K562 (cell line): ENCODE results near the gene SHB. TPM values are rescaled to one million over a fixed set of nuclear protein-coding genes. Genes with fewer than 3 reads are reported as not detected.

Source experiments
- ATAC-seq: fragments of 200-7000 bp; cut with Tn5 transposase; 3 replicates; pipeline ENCODE4 v1.9.1; 2020; ENCODE audit warnings: moderate library complexity
- BruUV-seq: library from RNA; stranded (reverse); fragments of 400-500 nt; replicated peaks from 2 replicates; lab custom pipeline; 2021; lab: Mats Ljungman, UMichigan
- CTCF ChIA-PET: fragments of 300-600 bp; formaldehyde crosslinking; extraction: SDS; loops from one replicate; lab custom pipeline; 2021; ENCODE audit warnings: low intra/inter-chr PET ratio; lab: Yijun Ruan, JAX
- POLR2A ChIA-PET: fragments of 300-600, 350-650 bp; sonication (Branson Sonifier 250); formaldehyde crosslinking; extraction: SDS; loops from one replicate; lab custom pipeline; 2021; ENCODE audit warnings: antibody characterized with exemption, inconsistent platforms; lab: Yijun Ruan, JAX
- DNase-seq, 4 experiments: peaks; one replicate each; pipeline versions ENCODE4 v3.0.0 to v3.0.0-alpha.2; 2011 to 2018; ENCODE audit warnings: low spot score in 3 of 4, mixed read lengths in 3 of 4; ENCODE audit errors: extremely low read depth in 1 of 4
- FAIRE-seq: peaks from 2 replicates; lab custom pipeline; 2011; peaks lifted over from hg19 to GRCh38; lab: Jason Lieb, UNC
- H2AFZ ChIP-seq: 2 replicates; pipeline ENCODE4 v1.6.0; 2011; ENCODE audit warnings: low read depth, low read length, control low read depth, inconsistent platforms
- H3K27ac ChIP-seq: fragments of 200-600 bp; 3 replicates; pipeline ENCODE4 v1.8.0; 2011; ENCODE audit warnings: low read depth, mild to moderate bottlenecking, control low read depth, inconsistent platforms, low read length, moderate library complexity, mixed read lengths; ENCODE audit errors: extremely low read depth
- H3K27me3 ChIP-seq, 2 experiments: fragments of 300-600 bp in 1 of 2; 2 replicates in 1 of 2; 3 replicates in 1 of 2; pipeline versions ENCODE4 v1.6.0 to v1.8.0; 2011; ENCODE audit warnings: inconsistent platforms in 2 of 2, low read length in 2 of 2, mild to moderate bottlenecking in 1 of 2, mixed read lengths in 1 of 2, moderate library complexity in 1 of 2; ENCODE audit not compliant: control insufficient read depth in 2 of 2, insufficient read depth in 2 of 2
- H3K36me3 ChIP-seq: fragments of 300-600 bp; 3 replicates; pipeline ENCODE4 v1.8.0; 2011; ENCODE audit warnings: mild to moderate bottlenecking, low read length, inconsistent platforms; ENCODE audit not compliant: control insufficient read depth, insufficient read depth
- H3K4me1 ChIP-seq, 2 experiments: fragments of 200-600 bp in 1 of 2; replicated peaks in 1 of 2; 2 replicates in 1 of 2; 3 replicates in 1 of 2; pipeline versions ENCODE4 v1.5.1 to v1.8.0; 2011; ENCODE audit warnings: inconsistent platforms in 2 of 2, low read length in 2 of 2, mild to moderate bottlenecking in 1 of 2, mixed read lengths in 1 of 2, moderate library complexity in 1 of 2; ENCODE audit not compliant: control insufficient read depth in 2 of 2, insufficient read depth in 2 of 2
- H3K4me2 ChIP-seq: 2 replicates; pipeline ENCODE4 v1.6.1; 2011; ENCODE audit warnings: low read length, control low read depth, inconsistent platforms, mixed read lengths; ENCODE audit not compliant: insufficient read depth
- H3K4me3 ChIP-seq: fragments of 200-600 bp; sonication (generic), shearing (Covaris generic); 2 replicates; pipeline ENCODE4 v1.5.1; 2016; ENCODE audit warnings: control low read depth, inconsistent platforms
- H3K79me2 ChIP-seq: fragments of 200-600 bp; 3 replicates; pipeline ENCODE4 v1.8.0; 2011; ENCODE audit warnings: low read length, inconsistent platforms; ENCODE audit not compliant: control insufficient read depth, insufficient read depth
- H3K9ac ChIP-seq, 2 experiments: 2 replicates each; pipeline versions ENCODE4 v1.6.0 to v1.6.1; 2011; ENCODE audit warnings: low read depth in 2 of 2, low read length in 2 of 2, control low read depth in 1 of 2, inconsistent platforms in 1 of 2, mild to moderate bottlenecking in 1 of 2, mixed read lengths in 1 of 2; ENCODE audit not compliant: insufficient read depth in 1 of 2
- H3K9me1 ChIP-seq: one replicate; pipeline ENCODE4 v1.6.0; 2011; ENCODE audit warnings: inconsistent platforms, mild to moderate bottlenecking, low read length, moderate library complexity; ENCODE audit not compliant: control insufficient read depth, insufficient read depth
- H3K9me3 ChIP-seq: replicated peaks from 2 replicates; pipeline ENCODE4 v1.5.1; 2011; ENCODE audit warnings: low read depth, low read length, inconsistent platforms; ENCODE audit not compliant: control insufficient read depth, insufficient read depth
- H4K20me1 ChIP-seq: replicated peaks from 2 replicates; pipeline ENCODE4 v1.6.1; 2011; ENCODE audit warnings: low read length, inconsistent platforms, mixed read lengths; ENCODE audit not compliant: control insufficient read depth, insufficient read depth
- KHSRP ChIP-seq: fragments of 450-650 bp; IDR thresholded peaks from 2 replicates; pipeline ENCODE4 v1.6.1; 2017
- POLR2G ChIP-seq: fragments of 200-400 bp; formaldehyde crosslinking; IDR thresholded peaks from 2 replicates; pipeline ENCODE4 v1.6.1; 2017; ENCODE audit warnings: low read depth, mild to moderate bottlenecking, antibody characterized with exemption, low read length, moderate library complexity
- WGBS: fragments of 100-300 bp; shearing (Covaris generic); methylation state at CpG from one replicate; pipeline ENCODE4 v1.1.6; 2016; ENCODE audit warnings: low coverage, mixed read lengths; ENCODE audit not compliant: insufficient coverage; ENCODE audit errors: missing lambda C conversion rate; 5-methylcytosine and 5-hydroxymethylcytosine counted together
- in situ Hi-C: fragments of 300-500 bp; cut with MboI; formaldehyde crosslinking; loops from 4 replicates; pipeline ENCODE4 v1.15.0; 2018; ENCODE audit warnings: inconsistent platforms, mixed read lengths
- intact Hi-C: fragments of 100-400 bp; cut with micrococcal nuclease; formaldehyde crosslinking; loops from 2 replicates; pipeline ENCODE4 v1.14.2; 2022
- polyA plus RNA-seq, 8 experiments: library from polyadenylated mRNA; depleted of rRNA in 4 of 8; stranded (reverse) in 5 of 8; unstranded in 3 of 8; fragments of >200 nt; fragmentation: Nextera tagmentation in 2 of 8; fragmentation: Illumina TruSeq in 1 of 8; extraction: Ambion mirVana in 2 of 8; extraction: Trizol in 1 of 8; gene quantifications; 2 replicates each; pipeline versions ENCODE4 v1.2.1 to v1.2.3, GENCODE V29; 2011 to 2014; ENCODE audit warnings: inconsistent platforms in 1 of 8, missing spikeins in 1 of 8
- total RNA-seq, 7 experiments: library from RNA; depleted of rRNA in 6 of 7; stranded (reverse); fragments of >200 nt in 6 of 7; fragmentation: Illumina TruSeq in 2 of 7; extraction: Trizol in 2 of 7; gene quantifications; 2 replicates each; pipeline versions ENCODE4 v1.2.1 to v1.2.3, GENCODE V29; 2011 to 2021; ENCODE audit warnings: low replicate concordance in 1 of 7
- TF ChIP-seq, protein P1 (sequence below): sonication (generic); formaldehyde crosslinking; IDR thresholded peaks from 2 replicates; pipeline ENCODE4 v1.8.1; 2023; ENCODE audit warnings: mild to moderate bottlenecking, missing genetic modification reagents
- TF ChIP-seq, protein P2 (sequence below): IDR thresholded peaks from 2 replicates; pipeline ENCODE4 v1.6.1; 2012; ENCODE audit warnings: low read depth, low read length, improper control_type of control experiment, borderline replicate concordance

The SHB gene
- total and polyA plus RNA-seq, 9 of the 15 experiments (the other 6 are each of a cell fraction or from before 2014, with no cell fraction given), result 0.78 to 16.0 (median 5.3) TPM

DNA sequence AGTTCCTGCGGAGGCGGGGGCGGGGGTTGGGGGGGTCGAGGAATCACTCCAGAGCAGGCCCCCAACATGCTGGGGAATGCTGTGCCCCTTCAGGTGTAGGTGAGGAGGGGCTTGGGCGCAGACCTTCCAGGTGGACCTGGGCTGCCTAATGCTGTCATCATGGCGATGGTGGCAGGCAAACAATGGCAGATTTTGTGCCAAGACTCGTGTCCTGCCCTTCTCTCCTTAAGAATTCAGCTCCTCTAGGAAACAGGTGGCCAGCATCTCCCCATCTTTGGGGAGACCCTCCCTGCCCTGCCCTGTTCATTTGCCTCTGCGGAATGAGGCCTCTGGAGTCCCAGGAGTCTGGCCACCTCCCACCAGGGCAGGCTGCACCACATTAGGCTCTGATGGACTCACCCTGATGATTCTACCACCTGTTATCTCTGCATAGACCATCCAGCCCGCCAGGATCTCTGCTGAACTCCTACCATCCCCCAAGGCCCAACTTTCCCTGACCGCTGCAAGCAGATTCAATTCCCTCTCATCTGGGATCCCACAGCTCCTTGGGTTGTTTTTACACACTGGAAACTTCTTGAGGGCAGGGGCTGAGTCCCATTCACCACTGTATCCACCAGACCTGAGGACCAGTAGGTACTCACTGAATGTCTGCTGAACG is 154.2 kb downstream of the SHB start:
- TF ChIP-seq KHSRP, result no peak
- TF ChIP-seq, all 486 proteins: peak for 0
- ATAC-seq (no peak), FAIRE-seq (no peak), DNase-seq (no peak)
- intact Hi-C loops (loop anchor here (5.0 kb wide), 1 partner anchor 172 kb away; no protein-coding TSS in a partner anchor), in situ Hi-C loops (loop anchor here (5.0 kb wide), 2 partner anchors 157 to 247 kb away; no protein-coding TSS in a partner anchor)
- Histone ChIP-seq H3K27me3 (no peaks in the 10 kb centered on the region), H3K79me2 (no peaks in the 10 kb centered on the region), H3K27ac (no peak overlapping the region), H3K4me2 (no peak overlapping the region), H2AFZ (no peak overlapping the region), H4K20me1 (no peaks in the 10 kb centered on the region), H3K9me1 (no peaks in the 10 kb centered on the region), H3K4me1 (peaks cover 0 to 12% of the 10 kb centered on the region in 2 experiments; a peak in 3 of 5 replicates), H3K9ac (no peak overlapping the region), H3K4me3 (no peak overlapping the region), H3K36me3 (peaks cover 8% of the 10 kb centered on the region; the same call in 1 of the 3 replicates), H3K9me3 (no peaks in the 10 kb centered on the region)
- no TSS peak for BruUV-seq
- ChIA-PET CTCF (interaction anchor here (0.5 to 2.5 kb wide), 6 partner anchors 88 to 448 kb away, joined by 4 to 20 read pairs (median 12); partner anchors contain the start of gene SHB), POLR2A (interaction anchor here (1.3 to 1.5 kb wide), 2 partner anchors 9 to 147 kb away, joined by 3 to 6 read pairs; no protein-coding TSS in a partner anchor)
- 52% methylated on average over 7 of the region's 11 CpGs for WGBS

DNA sequence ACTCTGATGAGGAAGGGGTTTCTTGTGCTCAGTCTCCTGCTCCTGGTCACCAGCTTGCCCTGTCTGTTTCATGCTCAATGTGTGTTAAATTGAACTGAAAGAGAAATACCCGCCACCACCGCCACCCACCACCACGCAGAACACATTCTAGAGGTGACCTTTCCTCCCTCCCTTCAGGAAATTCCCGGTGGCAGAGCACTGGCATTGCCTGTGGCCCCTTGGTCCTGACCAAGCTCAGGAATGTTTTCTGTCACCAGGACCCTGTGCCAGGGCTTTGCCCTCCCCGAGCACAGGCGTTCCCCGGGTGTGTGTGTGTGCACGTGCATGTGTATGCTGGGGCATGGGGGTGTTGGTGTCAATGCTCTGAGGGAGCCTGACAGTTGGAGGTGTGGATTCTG is 154.9 kb downstream of the SHB start:
- ATAC-seq (no peak), FAIRE-seq (no peak), DNase-seq (no peak)
- H4K20me1 ChIP-seq, result no peaks in the 10 kb centered on the region
- H3K4me3 ChIP-seq, result no peak overlapping the region
- H3K36me3 ChIP-seq, result peaks cover 4% of the 10 kb centered on the region; the same call in 1 of the 3 replicates
- no peaks in the 10 kb centered on the region for H3K79me2 ChIP-seq
- intact Hi-C loops (loop anchor here (5.0 kb wide), 1 partner anchor 173 kb away; no protein-coding TSS in a partner anchor), in situ Hi-C loops (loop anchor here (5.0 kb wide), 2 partner anchors 158 to 248 kb away; no protein-coding TSS in a partner anchor)
- WGBS, result 88% methylated on average over 8 of the region's 8 CpGs
- POLR2A ChIA-PET, result interaction anchor here (0.6 to 1.5 kb wide), 5 partner anchors 10 to 148 kb away, joined by 3 to 8 read pairs (median 3); no protein-coding TSS in a partner anchor
- no peaks in the 10 kb centered on the region for H3K9me1 ChIP-seq
- H3K9ac ChIP-seq, result no peak overlapping the region; a peak in 1 of 4 replicates
- CTCF ChIA-PET, result interaction anchor here (0.8 to 2.5 kb wide), 8 partner anchors 155 to 487 kb away, joined by 3 to 20 read pairs (median 10); partner anchors contain the start of gene SHB
- no peak overlapping the region for H3K27ac ChIP-seq
- TF ChIP-seq, protein P1, sequence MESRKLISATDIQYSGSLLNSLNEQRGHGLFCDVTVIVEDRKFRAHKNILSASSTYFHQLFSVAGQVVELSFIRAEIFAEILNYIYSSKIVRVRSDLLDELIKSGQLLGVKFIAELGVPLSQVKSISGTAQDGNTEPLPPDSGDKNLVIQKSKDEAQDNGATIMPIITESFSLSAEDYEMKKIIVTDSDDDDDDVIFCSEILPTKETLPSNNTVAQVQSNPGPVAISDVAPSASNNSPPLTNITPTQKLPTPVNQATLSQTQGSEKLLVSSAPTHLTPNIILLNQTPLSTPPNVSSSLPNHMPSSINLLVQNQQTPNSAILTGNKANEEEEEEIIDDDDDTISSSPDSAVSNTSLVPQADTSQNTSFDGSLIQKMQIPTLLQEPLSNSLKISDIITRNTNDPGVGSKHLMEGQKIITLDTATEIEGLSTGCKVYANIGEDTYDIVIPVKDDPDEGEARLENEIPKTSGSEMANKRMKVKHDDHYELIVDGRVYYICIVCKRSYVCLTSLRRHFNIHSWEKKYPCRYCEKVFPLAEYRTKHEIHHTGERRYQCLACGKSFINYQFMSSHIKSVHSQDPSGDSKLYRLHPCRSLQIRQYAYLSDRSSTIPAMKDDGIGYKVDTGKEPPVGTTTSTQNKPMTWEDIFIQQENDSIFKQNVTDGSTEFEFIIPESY (CRISPR knock-in tag), result peak; percentile 84; the same call in 1 of the 2 replicates
- TF ChIP-seq, protein P2, sequence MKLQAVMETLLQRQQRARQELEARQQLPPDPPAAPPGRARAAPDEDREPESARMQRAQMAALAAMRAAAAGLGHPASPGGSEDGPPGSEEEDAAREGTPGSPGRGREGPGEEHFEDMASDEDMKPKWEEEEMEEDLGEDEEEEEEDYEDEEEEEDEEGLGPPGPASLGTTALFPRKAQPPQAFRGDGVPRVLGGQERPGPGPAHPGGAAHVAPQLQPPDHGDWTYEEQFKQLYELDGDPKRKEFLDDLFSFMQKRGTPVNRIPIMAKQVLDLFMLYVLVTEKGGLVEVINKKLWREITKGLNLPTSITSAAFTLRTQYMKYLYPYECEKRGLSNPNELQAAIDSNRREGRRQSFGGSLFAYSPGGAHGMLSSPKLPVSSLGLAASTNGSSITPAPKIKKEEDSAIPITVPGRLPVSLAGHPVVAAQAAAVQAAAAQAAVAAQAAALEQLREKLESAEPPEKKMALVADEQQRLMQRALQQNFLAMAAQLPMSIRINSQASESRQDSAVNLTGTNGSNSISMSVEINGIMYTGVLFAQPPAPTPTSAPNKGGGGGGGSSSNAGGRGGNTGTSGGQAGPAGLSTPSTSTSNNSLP, result no peak
- TF ChIP-seq POLR2G, result peak; percentile 47; the same call in 1 of the 2 replicates
- H3K9me3 ChIP-seq, result no peaks in the 10 kb centered on the region
- H3K4me2 ChIP-seq, result no peak overlapping the region
- no TSS peak for BruUV-seq
- H3K27me3 ChIP-seq, result no peaks in the 10 kb centered on the region
- H2AFZ ChIP-seq, result no peak overlapping the region
- H3K4me1 ChIP-seq, result peaks cover 0 to 12% of the 10 kb centered on the region in 2 experiments; a peak in 3 of 5 replicates
